Stimulated activated CD8-positive, alpha-beta memory T cell treated with anti-CD3 and anti-CD28 coated beads, Interleukin-15, amount 100 ng/mL, for 4 hours (primary cell): Measurements from ENCODE around the gene RHOG.
A peak's percentile ranks its signal among the peaks of the same experiment; 100 is the strongest.
"Not testable (repeated sequence)": the region's sequence is repeated elsewhere in the genome, so short reads cannot be mapped to it uniquely, and the experiment has no call there.

ENCODE experiments used
- DNase-seq, 2 donors: peaks; one replicate each; pipeline ENCODE4 v3.0.0-alpha.2; 2020; ENCODE audit warnings: low read depth in 2 of 2

Gene RHOG

GRCh38 chr11:3834349-3834663 lies 6.5 kb downstream of the RHOG start:
- DNase-seq: no peak

- no peak for DNase-seq
Measured at GRCh38 chr11:3833449-3833848, 7.3 kb downstream of the RHOG start.

GRCh38 chr11:3832816-3833215 lies 7.9 kb downstream of the RHOG start:
- DNase-seq: no peak

GRCh38 chr11:3831378-3832239 lies 9.2 kb downstream of the RHOG start:
- DNase-seq: no peak

GRCh38 chr11:3830730-3831129 lies 10.0 kb downstream of the RHOG start:
- no peak for DNase-seq

GRCh38 chr11:3830088-3830487 lies 10.7 kb downstream of the RHOG start:
- DNase-seq: no peak

- no peak for DNase-seq
Measured at GRCh38 chr11:3827434-3828186, 13.1 kb downstream of the RHOG start.

GRCh38 chr11:3826721-3827120 lies 14.0 kb downstream of the RHOG start:
- no peak for DNase-seq

GRCh38 chr11:3825473-3826154 lies 15.1 kb downstream of the RHOG start:
- no peak for DNase-seq

GRCh38 chr11:3824714-3825472 lies 15.9 kb downstream of the RHOG start:
- peak; percentile 51 to 71 for DNase-seq

- DNase-seq: no peak
Measured at GRCh38 chr11:3823762-3824506, 16.8 kb downstream of the RHOG start.

- no peak for DNase-seq
Measured at GRCh38 chr11:3823303-3823702, 17.5 kb downstream of the RHOG start.

GRCh38 chr11:3822312-3822711 lies 18.4 kb downstream of the RHOG start:
- DNase-seq: no peak

GRCh38 chr11:3820971-3821370 lies 19.8 kb downstream of the RHOG start:
- DNase-seq: no peak

- DNase-seq: no peak
Measured at GRCh38 chr11:3817181-3817800, 23.5 kb downstream of the RHOG start.

GRCh38 chr11:3816673-3817072 lies 24.1 kb downstream of the RHOG start:
- DNase-seq: no peak

GRCh38 chr11:3815845-3816244 lies 24.9 kb downstream of the RHOG start:
- no peak for DNase-seq

- not testable (repeated sequence) for DNase-seq
Measured at GRCh38 chr11:3814832-3815231, 25.9 kb downstream of the RHOG start.

GRCh38 chr11:3810951-3811350 lies 29.8 kb downstream of the RHOG start:
- no peak for DNase-seq

- no peak for DNase-seq
Measured at GRCh38 chr11:3810446-3810845, 30.3 kb downstream of the RHOG start.

GRCh38 chr11:3809624-3809928 lies 31.2 kb downstream of the RHOG start:
- DNase-seq: no peak
